GM12878 (cell line): ENCODE data around the gene RPL3. TPM values are rescaled to one million over a fixed set of nuclear protein-coding genes. Genes with fewer than 3 reads are reported as not detected.

Experiments used
- polyA plus RNA-seq, 11 experiments: library from polyadenylated mRNA; depleted of rRNA in 4 of 11; unstranded in 6 of 11; stranded (reverse) in 5 of 11; fragments of >200 nt; fragmentation: Nextera tagmentation in 4 of 11; fragmentation: Illumina TruSeq in 1 of 11; extraction: Ambion mirVana in 4 of 11; extraction: Trizol in 1 of 11; gene quantifications; 1 replicate in 1 of 11; 2 replicates in 10 of 11; pipeline versions ENCODE4 v1.2.1 to v1.2.3, GENCODE V29; 2011 to 2016; ENCODE audit warnings: inconsistent platforms in 2 of 11, missing spikeins in 2 of 11, low read depth in 1 of 11
- small RNA-seq: library from RNA; depleted of rRNA; stranded (forward); fragments of <200 nt; gene quantifications from one replicate; pipeline ENCODE3, GENCODE V24; 2014
- total RNA-seq, 4 experiments: library from RNA; depleted of rRNA in 3 of 4; stranded (reverse); fragments of >200 nt in 3 of 4; fragmentation: Illumina TruSeq in 1 of 4; extraction: Trizol in 1 of 4; gene quantifications; 2 replicates each; pipeline versions ENCODE4 v1.2.1 to v1.2.3, GENCODE V29; 2013 to 2021

The RPL3 gene
- total and polyA plus RNA-seq, 10 of the 15 experiments (the other 5 are each of a cell fraction or from before 2014, with no cell fraction given): 1,534 to 6,791 (median 3,992) TPM

Small RNA genes lying within 50 kb of the gene (small RNA-seq; reads per million reads assigned to genes)
- gene SNORD43 (not detected), gene SNORD83A (18,823 reads per million, percentile 100 among the genes with 10 or more reads in this experiment), gene SNORD83B (not detected)

Other genes with a start within 250 kb of the RPL3 start
Only the 7 nearest of the 10 such genes appear.
- gene CBX7, start 166.9 kb downstream of the RPL3 start, total RNA-seq (2014; rRNA removed): 6.0 and 7.1 TPM in 2 replicates
- 4.0 and 4.7 TPM in 2 replicates for gene CBX7, start 166.9 kb downstream of the RPL3 start, total RNA-seq (2014; rRNA removed; fragmentation: Illumina TruSeq; extraction: Trizol)
- 13.5 and 13.6 TPM in 2 replicates for gene CBX7, start 166.9 kb downstream of the RPL3 start, total RNA-seq (2021)
- 9.7 and 15.2 TPM in 2 replicates for gene CBX7, start 166.9 kb downstream of the RPL3 start, polyA plus RNA-seq (2011; rRNA removed)
- gene CBX7, start 166.9 kb downstream of the RPL3 start, polyA plus RNA-seq (2014; fragmentation: Illumina TruSeq; extraction: Trizol): 4.7 and 7.6 TPM in 2 replicates
- under 1 TPM; 0.18 to 0.64 TPM for gene CBX7, start 166.9 kb downstream of the RPL3 start, polyA plus RNA-seq (2014; fragmentation: Nextera tagmentation; extraction: Ambion mirVana)
- gene CBX7, start 166.9 kb downstream of the RPL3 start, polyA plus RNA-seq (2014; rRNA removed): 13.9 and 17.2 TPM in 2 replicates
- 1 to 10 TPM; 2.7 to 5.1 TPM for gene CBX7, start 166.9 kb downstream of the RPL3 start, polyA plus RNA-seq (2016; fragmentation: Nextera tagmentation; extraction: Ambion mirVana)
- 0.56 and 1.0 TPM in 2 replicates for gene PDGFB, start 74.6 kb downstream of the RPL3 start, total RNA-seq (2014; rRNA removed)
- gene PDGFB, start 74.6 kb downstream of the RPL3 start, total RNA-seq (2014; rRNA removed; fragmentation: Illumina TruSeq; extraction: Trizol): 0.46 and 0.58 TPM in 2 replicates
- gene PDGFB, start 74.6 kb downstream of the RPL3 start, total RNA-seq (2021): 0.98 and 1.1 TPM in 2 replicates
- gene PDGFB, start 74.6 kb downstream of the RPL3 start, polyA plus RNA-seq (2011; rRNA removed): not detected in 2 replicates
- gene PDGFB, start 74.6 kb downstream of the RPL3 start, polyA plus RNA-seq (2014; fragmentation: Illumina TruSeq; extraction: Trizol): 0.29 and 0.57 TPM in 2 replicates
- under 1 TPM; 0.13 to 0.19 TPM for gene PDGFB, start 74.6 kb downstream of the RPL3 start, polyA plus RNA-seq (2014; fragmentation: Nextera tagmentation; extraction: Ambion mirVana)
- 0.76 and 0.91 TPM in 2 replicates for gene PDGFB, start 74.6 kb downstream of the RPL3 start, polyA plus RNA-seq (2014; rRNA removed)
- gene PDGFB, start 74.6 kb downstream of the RPL3 start, polyA plus RNA-seq (2016; fragmentation: Nextera tagmentation; extraction: Ambion mirVana): under 1 TPM; 0.23 to 0.24 TPM
- gene SYNGR1, start 30.4 kb upstream of the RPL3 start, total RNA-seq (2014; rRNA removed): 2.8 and 4.7 TPM in 2 replicates
- gene SYNGR1, start 30.4 kb upstream of the RPL3 start, total RNA-seq (2014; rRNA removed; fragmentation: Illumina TruSeq; extraction: Trizol): 2.0 and 2.5 TPM in 2 replicates
- gene SYNGR1, start 30.4 kb upstream of the RPL3 start, total RNA-seq (2021): 6.6 and 6.7 TPM in 2 replicates
- gene SYNGR1, start 30.4 kb upstream of the RPL3 start, polyA plus RNA-seq (2011; rRNA removed): 0.33 and 0.87 TPM in 2 replicates
- gene SYNGR1, start 30.4 kb upstream of the RPL3 start, polyA plus RNA-seq (2014; fragmentation: Illumina TruSeq; extraction: Trizol): 0.84 and 2.4 TPM in 2 replicates
- 1 to 10 TPM; 1.4 to 1.7 TPM for gene SYNGR1, start 30.4 kb upstream of the RPL3 start, polyA plus RNA-seq (2014; fragmentation: Nextera tagmentation; extraction: Ambion mirVana)
- gene SYNGR1, start 30.4 kb upstream of the RPL3 start, polyA plus RNA-seq (2014; rRNA removed): 8.3 and 9.2 TPM in 2 replicates
- gene SYNGR1, start 30.4 kb upstream of the RPL3 start, polyA plus RNA-seq (2016; fragmentation: Nextera tagmentation; extraction: Ambion mirVana): 1 to 10 TPM; 5.7 to 6.2 TPM
- 9.0 and 10.6 TPM in 2 replicates for gene TAB1, start 80.2 kb upstream of the RPL3 start, total RNA-seq (2014; rRNA removed)
- 8.1 and 8.9 TPM in 2 replicates for gene TAB1, start 80.2 kb upstream of the RPL3 start, total RNA-seq (2014; rRNA removed; fragmentation: Illumina TruSeq; extraction: Trizol)
- gene TAB1, start 80.2 kb upstream of the RPL3 start, total RNA-seq (2021): 17.3 and 23.4 TPM in 2 replicates
- 7.0 and 14.8 TPM in 2 replicates for gene TAB1, start 80.2 kb upstream of the RPL3 start, polyA plus RNA-seq (2011; rRNA removed)
- gene TAB1, start 80.2 kb upstream of the RPL3 start, polyA plus RNA-seq (2014; fragmentation: Illumina TruSeq; extraction: Trizol): 3.9 and 8.1 TPM in 2 replicates
- under 1 TPM; 0.40 to 0.57 TPM for gene TAB1, start 80.2 kb upstream of the RPL3 start, polyA plus RNA-seq (2014; fragmentation: Nextera tagmentation; extraction: Ambion mirVana)
- 14.4 and 16.2 TPM in 2 replicates for gene TAB1, start 80.2 kb upstream of the RPL3 start, polyA plus RNA-seq (2014; rRNA removed)
- 10 to 100 TPM; 13.9 to 14.5 TPM for gene TAB1, start 80.2 kb upstream of the RPL3 start, polyA plus RNA-seq (2016; fragmentation: Nextera tagmentation; extraction: Ambion mirVana)
- 11.3 and 12.0 TPM in 2 replicates for gene MGAT3, start 137.4 kb upstream of the RPL3 start, total RNA-seq (2014; rRNA removed)
- 11.8 and 12.5 TPM in 2 replicates for gene MGAT3, start 137.4 kb upstream of the RPL3 start, total RNA-seq (2014; rRNA removed; fragmentation: Illumina TruSeq; extraction: Trizol)
- 38.5 and 40.2 TPM in 2 replicates for gene MGAT3, start 137.4 kb upstream of the RPL3 start, total RNA-seq (2021)
- gene MGAT3, start 137.4 kb upstream of the RPL3 start, polyA plus RNA-seq (2011; rRNA removed): 9.5 and 16.9 TPM in 2 replicates
- gene MGAT3, start 137.4 kb upstream of the RPL3 start, polyA plus RNA-seq (2014; fragmentation: Illumina TruSeq; extraction: Trizol): 5.8 and 12.1 TPM in 2 replicates
- 1 to 10 TPM in 1 of 2 experiments, under 1 TPM in 1; 0.32 to 1.1 TPM for gene MGAT3, start 137.4 kb upstream of the RPL3 start, polyA plus RNA-seq (2014; fragmentation: Nextera tagmentation; extraction: Ambion mirVana)
- 23.5 and 25.6 TPM in 2 replicates for gene MGAT3, start 137.4 kb upstream of the RPL3 start, polyA plus RNA-seq (2014; rRNA removed)
- gene MGAT3, start 137.4 kb upstream of the RPL3 start, polyA plus RNA-seq (2016; fragmentation: Nextera tagmentation; extraction: Ambion mirVana): 1 to 10 TPM; 8.3 to 8.4 TPM
- 27.9 and 28.3 TPM in 2 replicates for gene MIEF1, start 182.7 kb upstream of the RPL3 start, total RNA-seq (2014; rRNA removed)
- gene MIEF1, start 182.7 kb upstream of the RPL3 start, total RNA-seq (2014; rRNA removed; fragmentation: Illumina TruSeq; extraction: Trizol): 24.0 and 26.4 TPM in 2 replicates
- 50.9 and 52.3 TPM in 2 replicates for gene MIEF1, start 182.7 kb upstream of the RPL3 start, total RNA-seq (2021)
- 21.3 and 27.9 TPM in 2 replicates for gene MIEF1, start 182.7 kb upstream of the RPL3 start, polyA plus RNA-seq (2011; rRNA removed)
- gene MIEF1, start 182.7 kb upstream of the RPL3 start, polyA plus RNA-seq (2014; fragmentation: Illumina TruSeq; extraction: Trizol): 33.1 and 35.8 TPM in 2 replicates
- 10 to 100 TPM; 12.4 to 13.8 TPM for gene MIEF1, start 182.7 kb upstream of the RPL3 start, polyA plus RNA-seq (2014; fragmentation: Nextera tagmentation; extraction: Ambion mirVana)
- gene MIEF1, start 182.7 kb upstream of the RPL3 start, polyA plus RNA-seq (2014; rRNA removed): 30.6 and 35.2 TPM in 2 replicates
- gene MIEF1, start 182.7 kb upstream of the RPL3 start, polyA plus RNA-seq (2016; fragmentation: Nextera tagmentation; extraction: Ambion mirVana): 10 to 100 TPM; 43.2 to 46.3 TPM
- 308 and 320 TPM in 2 replicates for gene ATF4, start 200.9 kb upstream of the RPL3 start, total RNA-seq (2014; rRNA removed)
- 340 and 355 TPM in 2 replicates for gene ATF4, start 200.9 kb upstream of the RPL3 start, total RNA-seq (2014; rRNA removed; fragmentation: Illumina TruSeq; extraction: Trizol)
- gene ATF4, start 200.9 kb upstream of the RPL3 start, total RNA-seq (2021): 326 and 331 TPM in 2 replicates
- 566 and 603 TPM in 2 replicates for gene ATF4, start 200.9 kb upstream of the RPL3 start, polyA plus RNA-seq (2011; rRNA removed)
- gene ATF4, start 200.9 kb upstream of the RPL3 start, polyA plus RNA-seq (2014; fragmentation: Illumina TruSeq; extraction: Trizol): 520 and 576 TPM in 2 replicates
- gene ATF4, start 200.9 kb upstream of the RPL3 start, polyA plus RNA-seq (2014; fragmentation: Nextera tagmentation; extraction: Ambion mirVana): 100 to 1,000 TPM in 1 of 2 experiments, 10 to 100 TPM in 1; 88.3 to 187 TPM
- 508 and 605 TPM in 2 replicates for gene ATF4, start 200.9 kb upstream of the RPL3 start, polyA plus RNA-seq (2014; rRNA removed)
- 100 to 1,000 TPM; 165 to 178 TPM for gene ATF4, start 200.9 kb upstream of the RPL3 start, polyA plus RNA-seq (2016; fragmentation: Nextera tagmentation; extraction: Ambion mirVana)